GM12878 (cell line): ENCODE measurements around the gene CD79A. TPM values are rescaled to one million over a fixed set of nuclear protein-coding genes. Genes with fewer than 3 reads are reported as not detected.

ENCODE experiments used
- ATF2 ChIP-seq: IDR thresholded peaks from 2 replicates; pipeline ENCODE4 v1.6.1; 2012; ENCODE audit warnings: low read length, inconsistent platforms
- ATF7 ChIP-seq: fragments of 450-650 bp; IDR thresholded peaks from 2 replicates; pipeline ENCODE4 v1.6.1; 2016; ENCODE audit warnings: low read depth, mild to moderate bottlenecking
- BMI1 ChIP-seq: fragments of 450-650 bp; IDR thresholded peaks from 2 replicates; pipeline ENCODE4 v1.6.1; 2016; ENCODE audit warnings: mild to moderate bottlenecking, moderate library complexity, borderline replicate concordance
- IKZF2 ChIP-seq, 2 experiments: fragments of 450-650 bp; IDR thresholded peaks; 2 replicates each; pipeline ENCODE4 v1.6.1; 2017; ENCODE audit warnings: mild to moderate bottlenecking in 2 of 2, moderate library complexity in 2 of 2
- KDM1A ChIP-seq: fragments of 200-600 bp; sonication (generic); IDR thresholded peaks from 2 replicates; pipeline ENCODE4 v1.6.1; 2016; ENCODE audit warnings: borderline replicate concordance
- MEF2B ChIP-seq: fragments of 450-650 bp; IDR thresholded peaks from 2 replicates; pipeline ENCODE4 v1.6.1; 2018; ENCODE audit warnings: mild to moderate bottlenecking, moderate library complexity; ENCODE audit not compliant: partially characterized antibody, poor library complexity, severe bottlenecking
- MTA3 ChIP-seq: IDR thresholded peaks from 2 replicates; pipeline ENCODE4 v1.6.1; 2012; ENCODE audit warnings: low read length, inconsistent platforms, borderline replicate concordance
- MYC ChIP-seq: IDR thresholded peaks from 2 replicates; pipeline ENCODE4 v1.6.1; 2011; ENCODE audit warnings: mild to moderate bottlenecking, low read length, moderate library complexity, inconsistent platforms; ENCODE audit not compliant: insufficient read depth, insufficient replicate concordance, insufficient read length, severe bottlenecking
- NBN ChIP-seq: fragments of 450-650 bp; IDR thresholded peaks from 2 replicates; pipeline ENCODE4 v1.6.1; 2016
- NR2C1 ChIP-seq: fragments of 450-650 bp; IDR thresholded peaks from 2 replicates; pipeline ENCODE4 v1.6.1; 2017; ENCODE audit warnings: antibody characterized with exemption, mild to moderate bottlenecking, moderate library complexity
- PAX5 ChIP-seq: IDR thresholded peaks from 2 replicates; pipeline ENCODE4 v1.6.1; 2011; ENCODE audit warnings: low read depth, low read length, borderline replicate concordance
- SREBF2 ChIP-seq: IDR thresholded peaks from 2 replicates; pipeline ENCODE4 v1.6.1; 2012; ENCODE audit warnings: mild to moderate bottlenecking, low read length
- ZBTB4 ChIP-seq: fragments of 450-650 bp; formaldehyde crosslinking; IDR thresholded peaks from 2 replicates; pipeline ENCODE4 v1.4.0; 2022; ENCODE audit warnings: mild to moderate bottlenecking, moderate library complexity
- ZNF207 ChIP-seq: fragments of 450-650 bp; IDR thresholded peaks from 2 replicates; pipeline ENCODE4 v1.6.1; 2014; ENCODE audit warnings: antibody characterized with exemption, mild to moderate bottlenecking, borderline replicate concordance
- ZNF592 ChIP-seq: fragments of 450-650 bp; IDR thresholded peaks from 2 replicates; pipeline ENCODE4 v1.6.1; 2017; ENCODE audit warnings: mild to moderate bottlenecking, moderate library complexity
- polyA plus RNA-seq, 11 experiments: library from polyadenylated mRNA; depleted of rRNA in 4 of 11; unstranded in 6 of 11; stranded (reverse) in 5 of 11; fragments of >200 nt; fragmentation: Nextera tagmentation in 4 of 11; fragmentation: Illumina TruSeq in 1 of 11; extraction: Ambion mirVana in 4 of 11; extraction: Trizol in 1 of 11; gene quantifications; 1 replicate in 1 of 11; 2 replicates in 10 of 11; pipeline versions ENCODE4 v1.2.1 to v1.2.3, GENCODE V29; 2011 to 2016; ENCODE audit warnings: inconsistent platforms in 2 of 11, missing spikeins in 2 of 11, low read depth in 1 of 11
- total RNA-seq, 4 experiments: library from RNA; depleted of rRNA in 3 of 4; stranded (reverse); fragments of >200 nt in 3 of 4; fragmentation: Illumina TruSeq in 1 of 4; extraction: Trizol in 1 of 4; gene quantifications; 2 replicates each; pipeline versions ENCODE4 v1.2.1 to v1.2.3, GENCODE V29; 2013 to 2021
- TF ChIP-seq, protein P1 (sequence below): fragments of 450-650 bp; formaldehyde crosslinking; IDR thresholded peaks from 2 replicates; pipeline ENCODE4 v1.4.0; 2020; ENCODE audit warnings: mild to moderate bottlenecking, moderate library complexity

CD79A gene
- total and polyA plus RNA-seq, 10 of the 15 experiments (the other 5 are each of a cell fraction or from before 2014, with no cell fraction given) = 38.8 to 414 (median 282) TPM

DNA sequence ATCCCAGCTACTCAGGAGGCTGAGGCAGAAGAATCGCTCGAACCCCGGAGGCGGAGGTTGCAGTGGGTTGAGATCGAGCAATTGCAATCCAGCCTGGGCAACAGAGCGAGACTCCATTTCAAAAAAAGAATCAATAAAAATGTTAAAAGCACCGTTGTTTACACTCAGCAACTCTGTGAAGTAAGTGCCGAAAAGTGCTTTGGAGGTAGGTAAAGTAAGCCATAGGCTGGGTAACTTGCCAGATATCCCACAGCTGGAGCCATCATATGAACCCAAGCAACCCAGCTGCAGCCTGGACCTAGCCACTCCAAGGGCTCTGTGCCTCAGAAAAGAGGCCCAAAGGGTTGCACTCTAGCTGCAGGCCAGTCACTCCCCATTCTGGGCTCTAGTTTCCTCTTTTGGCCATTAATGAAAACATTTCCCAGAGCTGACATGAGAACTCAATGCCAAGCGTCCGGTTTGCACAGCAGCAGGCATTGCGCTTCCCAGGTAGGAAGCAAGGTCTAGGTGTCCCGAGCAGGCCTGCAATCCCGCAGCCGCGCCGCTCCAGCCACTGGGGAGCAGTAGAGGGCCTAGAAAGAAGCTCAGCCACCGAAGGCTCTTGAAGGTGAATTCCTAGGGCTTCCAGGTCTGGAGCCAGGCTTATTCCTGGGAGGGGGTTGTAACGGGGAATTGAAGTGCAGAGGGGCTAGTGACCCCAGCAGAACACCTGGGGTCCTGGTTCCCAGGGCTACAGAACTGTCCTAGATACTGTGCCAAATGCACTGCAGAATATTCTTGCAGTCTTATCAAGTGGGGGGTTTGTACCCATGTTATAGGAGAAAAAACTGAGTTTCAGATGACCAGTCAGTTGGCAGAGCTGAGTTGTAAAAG lies 4.1 kb upstream of the CD79A start (continued):
- TF ChIP-seq BMI1 (no peak), PAX5 (no peak), ATF2 (no peak), KDM1A (no peak), MTA3 (peak; percentile 69; the same call in 1 of the 2 replicates), MEF2B (no peak), ATF7 (no peak), SREBF2 (no peak), MYC (no peak), NBN (no peak), ZNF207 (no peak), IKZF2 (IDR thresholded peaks at IDR 0.05) (peak; percentile 75 to 83), ZNF592 (no peak), ZBTB4 (CRISPR knock-in tag) (no peak), NR2C1 (no peak)
- TF ChIP-seq, protein P1, sequence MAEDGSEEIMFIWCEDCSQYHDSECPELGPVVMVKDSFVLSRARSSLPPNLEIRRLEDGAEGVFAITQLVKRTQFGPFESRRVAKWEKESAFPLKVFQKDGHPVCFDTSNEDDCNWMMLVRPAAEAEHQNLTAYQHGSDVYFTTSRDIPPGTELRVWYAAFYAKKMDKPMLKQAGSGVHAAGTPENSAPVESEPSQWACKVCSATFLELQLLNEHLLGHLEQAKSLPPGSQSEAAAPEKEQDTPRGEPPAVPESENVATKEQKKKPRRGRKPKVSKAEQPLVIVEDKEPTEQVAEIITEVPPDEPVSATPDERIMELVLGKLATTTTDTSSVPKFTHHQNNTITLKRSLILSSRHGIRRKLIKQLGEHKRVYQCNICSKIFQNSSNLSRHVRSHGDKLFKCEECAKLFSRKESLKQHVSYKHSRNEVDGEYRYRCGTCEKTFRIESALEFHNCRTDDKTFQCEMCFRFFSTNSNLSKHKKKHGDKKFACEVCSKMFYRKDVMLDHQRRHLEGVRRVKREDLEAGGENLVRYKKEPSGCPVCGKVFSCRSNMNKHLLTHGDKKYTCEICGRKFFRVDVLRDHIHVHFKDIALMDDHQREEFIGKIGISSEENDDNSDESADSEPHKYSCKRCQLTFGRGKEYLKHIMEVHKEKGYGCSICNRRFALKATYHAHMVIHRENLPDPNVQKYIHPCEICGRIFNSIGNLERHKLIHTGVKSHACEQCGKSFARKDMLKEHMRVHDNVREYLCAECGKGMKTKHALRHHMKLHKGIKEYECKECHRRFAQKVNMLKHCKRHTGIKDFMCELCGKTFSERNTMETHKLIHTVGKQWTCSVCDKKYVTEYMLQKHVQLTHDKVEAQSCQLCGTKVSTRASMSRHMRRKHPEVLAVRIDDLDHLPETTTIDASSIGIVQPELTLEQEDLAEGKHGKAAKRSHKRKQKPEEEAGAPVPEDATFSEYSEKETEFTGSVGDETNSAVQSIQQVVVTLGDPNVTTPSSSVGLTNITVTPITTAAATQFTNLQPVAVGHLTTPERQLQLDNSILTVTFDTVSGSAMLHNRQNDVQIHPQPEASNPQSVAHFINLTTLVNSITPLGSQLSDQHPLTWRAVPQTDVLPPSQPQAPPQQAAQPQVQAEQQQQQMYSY (CRISPR knock-in tag) = no peak
